MM.1S (cell line): Measurements from ENCODE around the gene PTBP2.

Experiments used
- CTCF ChIP-seq: fragments of 300-600 bp; sonication (generic); IDR thresholded peaks from 2 replicates; pipeline ENCODE4 v1.5.1; 2016; ENCODE audit warnings: antibody characterized with exemption, low read length, mixed read lengths
- EZH2 ChIP-seq: fragments of 300-600 bp; sonication (generic); optimal IDR thresholded peaks from 2 replicates; pipeline ENCODE3; 2017; ENCODE audit warnings: low read depth, mild to moderate bottlenecking, antibody characterized with exemption, low read length, mixed read lengths
- EZH2phosphoT487 ChIP-seq: fragments of 300-600 bp; sonication (generic); IDR thresholded peaks from 2 replicates; pipeline ENCODE4 v1.6.1; 2018; ENCODE audit warnings: antibody characterized with exemption, low read length

GRCh38 chr1:96837057-96837780 lies 115.6 kb downstream of the PTBP2 start:
- TF ChIP-seq CTCF (no peak), EZH2 (no peak), EZH2phosphoT487 (no peak)
